Bronchial epithelial cell (primary cell): ENCODE measurements around the gene CTSD. TPM values are rescaled to one million over a fixed set of nuclear protein-coding genes. Genes with fewer than 3 reads are reported as not detected.
A peak's percentile ranks its signal among the peaks of the same experiment; 100 is the strongest.

Experiments used
- DNase-seq: peaks from one replicate; pipeline ENCODE4 v3.0.0-alpha.2; 2010; ENCODE audit warnings: low read depth
- FAIRE-seq: peaks from 2 replicates; lab custom pipeline; 2011; peaks lifted over from hg19 to GRCh38; lab: Jason Lieb, UNC
- H3K27me3 ChIP-seq: 2 replicates; pipeline ENCODE4 v1.5.1; 2011; ENCODE audit warnings: low read length; ENCODE audit not compliant: control insufficient read depth, insufficient read depth
- H3K36me3 ChIP-seq: 2 replicates; pipeline ENCODE4 v1.5.1; 2011; ENCODE audit warnings: low read length; ENCODE audit not compliant: control insufficient read depth, insufficient read depth
- H3K4me3 ChIP-seq: 2 replicates; pipeline ENCODE4 v1.5.1; 2011; ENCODE audit warnings: mild to moderate bottlenecking, low read depth, low read length, control low read depth
- CTCF ChIP-seq: IDR thresholded peaks from 2 replicates; pipeline ENCODE4 v1.5.1; 2011; ENCODE audit warnings: mild to moderate bottlenecking, moderate library complexity, low read length, control low read depth, inconsistent platforms; ENCODE audit not compliant: insufficient read depth, severe bottlenecking
- total RNA-seq: library from RNA; depleted of rRNA; stranded (reverse); fragments of >200 nt; gene quantifications from 2 replicates; pipeline ENCODE4 v1.2.1, GENCODE V29; 2014

The CTSD gene
- total RNA-seq, 1 donor from 2014 or later, result 214 TPM

GRCh38 chr11:1735271-1735670, 28.5 kb downstream of the CTSD start:
- no peaks in the 10 kb centered on the region for H3K36me3 ChIP-seq
- DNase-seq (no peak), FAIRE-seq (no peak)
- no peak for TF ChIP-seq CTCF
- H3K4me3 ChIP-seq, result no peak overlapping the region
- H3K27me3 ChIP-seq, result peaks cover 11% of the 10 kb centered on the region

DNA sequence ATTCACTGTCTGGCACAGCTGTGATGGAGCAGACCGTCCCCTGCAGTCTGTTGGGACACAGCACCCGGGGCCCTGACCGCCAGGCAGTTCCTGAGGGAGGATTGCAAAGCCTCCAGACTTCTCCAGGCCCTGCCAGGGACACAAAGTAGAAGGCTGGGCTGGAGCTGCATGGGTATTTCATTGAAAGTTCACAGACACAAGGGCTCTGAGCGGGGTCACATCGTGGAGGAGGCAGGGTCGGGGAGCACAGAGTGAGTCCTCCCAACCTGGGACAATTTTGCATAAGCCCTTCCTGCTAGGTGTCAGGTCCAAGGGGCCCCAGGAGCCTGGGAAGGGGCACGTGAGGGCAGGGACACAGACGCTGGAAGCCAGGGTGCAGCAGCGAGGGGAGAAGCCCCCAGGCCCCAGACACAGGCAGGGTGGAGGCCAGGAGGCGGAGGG, 29.1 kb downstream of the CTSD start:
- TF ChIP-seq CTCF, result no peak
- DNase-seq (no peak), FAIRE-seq (no peak)
- no peak overlapping the region for H3K4me3 ChIP-seq
- no peaks in the 10 kb centered on the region for H3K36me3 ChIP-seq
- H3K27me3 ChIP-seq, result peaks cover 12% of the 10 kb centered on the region

GRCh38 chr11:1733716-1734640, 29.7 kb downstream of the CTSD start:
- FAIRE-seq (no peak), DNase-seq (no peak)
- Histone ChIP-seq H3K4me3 (no peak overlapping the region), H3K27me3 (peaks cover 12% of the 10 kb centered on the region), H3K36me3 (no peaks in the 10 kb centered on the region)
- no peak for TF ChIP-seq CTCF

GRCh38 chr11:1733009-1733715, 30.6 kb downstream of the CTSD start:
- DNase-seq, result no peak
- Histone ChIP-seq H3K27me3 (peaks cover 12% of the 10 kb centered on the region), H3K4me3 (no peak overlapping the region), H3K36me3 (no peaks in the 10 kb centered on the region)
- no peak for TF ChIP-seq CTCF
- no peak for FAIRE-seq

DNA sequence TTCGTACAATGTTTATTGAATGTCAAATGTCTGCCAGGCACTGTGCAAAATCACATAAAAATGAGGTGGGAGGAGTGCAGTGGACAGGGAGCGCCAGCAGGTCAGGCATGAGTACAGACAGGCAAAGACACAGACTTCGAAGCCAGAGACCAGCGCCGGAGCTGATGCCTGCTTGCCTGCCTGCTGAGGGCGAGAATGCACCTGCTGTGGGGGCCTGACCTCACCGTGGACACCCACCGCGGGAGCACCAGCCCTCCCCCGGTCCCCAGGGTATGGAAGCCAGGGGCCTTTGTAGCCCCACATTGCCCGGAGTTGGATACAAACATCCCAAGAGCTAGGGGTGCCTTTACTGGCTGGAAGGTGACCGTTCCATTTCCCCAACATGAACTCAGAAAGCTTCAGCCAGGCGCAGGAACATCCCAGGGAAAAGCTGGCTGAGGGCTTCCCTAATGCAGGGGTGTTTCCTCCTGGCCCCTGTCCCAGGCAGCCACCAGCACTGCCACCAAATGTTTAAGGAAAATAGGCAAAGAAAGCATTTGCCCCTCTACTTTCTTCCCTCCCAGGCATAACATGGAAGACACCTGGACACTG, 31.2 kb downstream of the CTSD start:
- H3K36me3 ChIP-seq, result no peaks in the 10 kb centered on the region
- peaks cover 12% of the 10 kb centered on the region for H3K27me3 ChIP-seq
- DNase-seq, result no peak
- no peak for TF ChIP-seq CTCF
- H3K4me3 ChIP-seq, result no peak overlapping the region
- peak; percentile 36 for FAIRE-seq
